22Rv1 (cell line): ENCODE results near the gene DMWD.

ENCODE experiments used
- ZFX ChIP-seq: fragments of 450-650 bp; IDR thresholded peaks from 2 replicates; pipeline ENCODE4 v1.6.1; 2017; ENCODE audit warnings: antibody characterized with exemption, borderline replicate concordance
- TF ChIP-seq, protein P1 (sequence below): fragments of 450-650 bp; IDR thresholded peaks from 2 replicates; pipeline ENCODE4 v1.5.1; 2017; ENCODE audit warnings: mild to moderate bottlenecking

DNA sequence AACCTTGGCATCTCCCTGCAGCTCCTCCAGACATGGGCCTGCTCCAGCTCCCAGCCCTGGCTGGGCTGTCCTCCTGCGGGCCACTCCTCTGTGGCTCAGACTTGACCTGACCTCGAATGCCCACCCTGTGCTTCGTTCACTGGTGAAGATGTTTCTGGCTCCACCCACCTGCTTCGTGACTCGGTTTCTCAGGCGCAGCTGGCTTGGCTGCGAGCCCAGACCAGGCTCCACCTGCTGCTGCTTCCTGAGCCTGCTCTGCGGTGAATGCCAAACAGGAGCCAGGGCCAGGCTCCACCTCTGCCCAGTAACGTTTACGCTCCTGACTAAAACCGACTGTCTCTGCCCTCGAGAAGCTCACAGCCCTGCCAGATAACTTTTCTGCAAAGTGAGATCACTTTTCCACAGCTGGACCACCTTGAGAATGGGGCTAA lies 31.4 kb upstream of the DMWD start:
- TF ChIP-seq, protein P1, sequence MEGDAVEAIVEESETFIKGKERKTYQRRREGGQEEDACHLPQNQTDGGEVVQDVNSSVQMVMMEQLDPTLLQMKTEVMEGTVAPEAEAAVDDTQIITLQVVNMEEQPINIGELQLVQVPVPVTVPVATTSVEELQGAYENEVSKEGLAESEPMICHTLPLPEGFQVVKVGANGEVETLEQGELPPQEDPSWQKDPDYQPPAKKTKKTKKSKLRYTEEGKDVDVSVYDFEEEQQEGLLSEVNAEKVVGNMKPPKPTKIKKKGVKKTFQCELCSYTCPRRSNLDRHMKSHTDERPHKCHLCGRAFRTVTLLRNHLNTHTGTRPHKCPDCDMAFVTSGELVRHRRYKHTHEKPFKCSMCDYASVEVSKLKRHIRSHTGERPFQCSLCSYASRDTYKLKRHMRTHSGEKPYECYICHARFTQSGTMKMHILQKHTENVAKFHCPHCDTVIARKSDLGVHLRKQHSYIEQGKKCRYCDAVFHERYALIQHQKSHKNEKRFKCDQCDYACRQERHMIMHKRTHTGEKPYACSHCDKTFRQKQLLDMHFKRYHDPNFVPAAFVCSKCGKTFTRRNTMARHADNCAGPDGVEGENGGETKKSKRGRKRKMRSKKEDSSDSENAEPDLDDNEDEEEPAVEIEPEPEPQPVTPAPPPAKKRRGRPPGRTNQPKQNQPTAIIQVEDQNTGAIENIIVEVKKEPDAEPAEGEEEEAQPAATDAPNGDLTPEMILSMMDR = no peak
- TF ChIP-seq ZFX = no peak
